HUES6 (cell line): Measurements from ENCODE around the gene ASXL3.

Experiments used
- H3K27ac ChIP-seq: 2 replicates; pipeline ENCODE4 v1.7.0; 2013; ENCODE audit warnings: low read depth, mild to moderate bottlenecking, low read length, inconsistent platforms
- H3K27me3 ChIP-seq: 2 replicates; pipeline ENCODE4 v1.6.1; 2013; ENCODE audit warnings: low read length; ENCODE audit not compliant: control insufficient read depth, insufficient read depth
- H3K36me3 ChIP-seq: 2 replicates; pipeline ENCODE4 v1.6.1; 2013; ENCODE audit warnings: low read length; ENCODE audit not compliant: control insufficient read depth, insufficient read depth
- H3K4me1 ChIP-seq: 2 replicates; pipeline ENCODE4 v1.6.1; 2013; ENCODE audit warnings: low read length; ENCODE audit not compliant: control insufficient read depth, insufficient read depth
- H3K4me3 ChIP-seq: 2 replicates; pipeline ENCODE4 v1.5.1; 2013; ENCODE audit warnings: low read depth, low read length
- H3K9ac ChIP-seq: one replicate; pipeline ENCODE4 v1.6.1; 2013; ENCODE audit warnings: mild to moderate bottlenecking, low read length
- H3K9me3 ChIP-seq: 2 replicates; pipeline ENCODE4 v1.6.1; 2013; ENCODE audit warnings: low read depth, low read length; ENCODE audit not compliant: control insufficient read depth, insufficient read depth

Gene ASXL3

GRCh38 chr18:33577685-33578517, at the start of gene ASXL3:
Gene ASXL3, plus strand, starts transcription at chr18:33578219. Its CDS starts 413 bp downstream, at chr18:33578632.
- peaks cover 11% of the 10 kb centered on the region for H3K4me1 ChIP-seq
- H3K9ac ChIP-seq = peak within 1 kb of the TSS; percentile 80
- peak within 1 kb of the TSS; percentile 96 for H3K4me3 ChIP-seq
- no peak within 1 kb of the TSS for H3K27ac ChIP-seq
- H3K27me3 ChIP-seq = peaks cover 43% of the 10 kb centered on the region
- H3K36me3 ChIP-seq = no peaks in the 10 kb centered on the region
- H3K9me3 ChIP-seq = no peaks in the 10 kb centered on the region

- no peak overlapping the region for H3K9ac ChIP-seq
- no peaks in the 10 kb centered on the region for H3K9me3 ChIP-seq
- H3K4me3 ChIP-seq = no peak overlapping the region
- no peaks in the 10 kb centered on the region for H3K27me3 ChIP-seq
- H3K4me1 ChIP-seq = no peaks in the 10 kb centered on the region
- H3K27ac ChIP-seq = no peak overlapping the region
- H3K36me3 ChIP-seq = no peaks in the 10 kb centered on the region
Measured at GRCh38 chr18:33532978-33533377, 45.0 kb upstream of the ASXL3 start.

GRCh38 chr18:33536904-33537303, 41.1 kb upstream of the ASXL3 start:
- H3K9ac ChIP-seq = no peak overlapping the region
- no peak overlapping the region for H3K4me3 ChIP-seq
- no peaks in the 10 kb centered on the region for H3K9me3 ChIP-seq
- H3K27ac ChIP-seq = no peak overlapping the region
- no peaks in the 10 kb centered on the region for H3K27me3 ChIP-seq
- H3K36me3 ChIP-seq = no peaks in the 10 kb centered on the region
- H3K4me1 ChIP-seq = no peaks in the 10 kb centered on the region

GRCh38 chr18:33538418-33539042, 39.5 kb upstream of the ASXL3 start:
- Histone ChIP-seq H3K4me1 (no peaks in the 10 kb centered on the region), H3K27me3 (no peaks in the 10 kb centered on the region), H3K9ac (no peak overlapping the region), H3K27ac (no peak overlapping the region), H3K4me3 (no peak overlapping the region), H3K36me3 (no peaks in the 10 kb centered on the region), H3K9me3 (no peaks in the 10 kb centered on the region)

- Histone ChIP-seq H3K4me1 (no peaks in the 10 kb centered on the region), H3K36me3 (no peaks in the 10 kb centered on the region), H3K9ac (no peak overlapping the region), H3K27me3 (no peaks in the 10 kb centered on the region), H3K27ac (no peak overlapping the region), H3K9me3 (no peaks in the 10 kb centered on the region), H3K4me3 (no peak overlapping the region)
Measured at GRCh38 chr18:33540392-33540791, 37.6 kb upstream of the ASXL3 start.

- Histone ChIP-seq H3K9me3 (no peaks in the 10 kb centered on the region), H3K27me3 (no peaks in the 10 kb centered on the region), H3K36me3 (no peaks in the 10 kb centered on the region), H3K4me3 (no peak overlapping the region), H3K9ac (no peak overlapping the region), H3K4me1 (no peaks in the 10 kb centered on the region), H3K27ac (no peak overlapping the region)
Measured at GRCh38 chr18:33541316-33541715, 36.7 kb upstream of the ASXL3 start.

- Histone ChIP-seq H3K4me3 (no peak overlapping the region), H3K36me3 (no peaks in the 10 kb centered on the region), H3K9ac (no peak overlapping the region), H3K27ac (no peak overlapping the region), H3K4me1 (peaks cover 5% of the 10 kb centered on the region; the same call in 1 of the 2 replicates), H3K9me3 (no peaks in the 10 kb centered on the region), H3K27me3 (no peaks in the 10 kb centered on the region)
Measured at GRCh38 chr18:33556846-33557245, 21.2 kb upstream of the ASXL3 start.

- Histone ChIP-seq H3K4me3 (no peak overlapping the region), H3K36me3 (no peaks in the 10 kb centered on the region), H3K27me3 (no peaks in the 10 kb centered on the region), H3K27ac (no peak overlapping the region), H3K4me1 (peaks cover 5% of the 10 kb centered on the region; the same call in 1 of the 2 replicates), H3K9me3 (no peaks in the 10 kb centered on the region; the same call in 1 of the 2 replicates), H3K9ac (no peak overlapping the region)
Measured at GRCh38 chr18:33557706-33558105, 20.3 kb upstream of the ASXL3 start.

- Histone ChIP-seq H3K4me1 (peaks cover 5% of the 10 kb centered on the region; the same call in 1 of the 2 replicates), H3K9ac (no peak overlapping the region), H3K4me3 (no peak overlapping the region), H3K27ac (no peak overlapping the region), H3K27me3 (no peaks in the 10 kb centered on the region), H3K36me3 (no peaks in the 10 kb centered on the region), H3K9me3 (no peaks in the 10 kb centered on the region; the same call in 1 of the 2 replicates)
Measured at GRCh38 chr18:33558529-33558928, 19.5 kb upstream of the ASXL3 start.

- H3K36me3 ChIP-seq = no peaks in the 10 kb centered on the region
- no peaks in the 10 kb centered on the region; the same call in 1 of the 2 replicates for H3K9me3 ChIP-seq
- H3K27ac ChIP-seq = no peak overlapping the region
- no peak overlapping the region for H3K4me3 ChIP-seq
- H3K9ac ChIP-seq = peak overlapping the region; percentile 51
- peaks cover 5% of the 10 kb centered on the region; the same call in 1 of the 2 replicates for H3K4me1 ChIP-seq
- H3K27me3 ChIP-seq = no peaks in the 10 kb centered on the region
Measured at GRCh38 chr18:33560686-33561370, 17.2 kb upstream of the ASXL3 start.

GRCh38 chr18:33562741-33563140, 15.3 kb upstream of the ASXL3 start:
- Histone ChIP-seq H3K4me3 (no peak overlapping the region), H3K36me3 (no peaks in the 10 kb centered on the region), H3K9me3 (peaks cover 13% of the 10 kb centered on the region; the same call in 1 of the 2 replicates), H3K27ac (no peak overlapping the region), H3K27me3 (no peaks in the 10 kb centered on the region), H3K4me1 (peaks cover 5% of the 10 kb centered on the region; the same call in 1 of the 2 replicates), H3K9ac (no peak overlapping the region)
